ENCODE data around the gene NDUFC1. TPM values are rescaled to one million over a fixed set of nuclear protein-coding genes. Genes with fewer than 3 reads are reported as not detected.

The NDUFC1 gene
- polyA plus RNA-seq, 4 donors, result 90.9 to 194 (median 149) TPM

DNA sequence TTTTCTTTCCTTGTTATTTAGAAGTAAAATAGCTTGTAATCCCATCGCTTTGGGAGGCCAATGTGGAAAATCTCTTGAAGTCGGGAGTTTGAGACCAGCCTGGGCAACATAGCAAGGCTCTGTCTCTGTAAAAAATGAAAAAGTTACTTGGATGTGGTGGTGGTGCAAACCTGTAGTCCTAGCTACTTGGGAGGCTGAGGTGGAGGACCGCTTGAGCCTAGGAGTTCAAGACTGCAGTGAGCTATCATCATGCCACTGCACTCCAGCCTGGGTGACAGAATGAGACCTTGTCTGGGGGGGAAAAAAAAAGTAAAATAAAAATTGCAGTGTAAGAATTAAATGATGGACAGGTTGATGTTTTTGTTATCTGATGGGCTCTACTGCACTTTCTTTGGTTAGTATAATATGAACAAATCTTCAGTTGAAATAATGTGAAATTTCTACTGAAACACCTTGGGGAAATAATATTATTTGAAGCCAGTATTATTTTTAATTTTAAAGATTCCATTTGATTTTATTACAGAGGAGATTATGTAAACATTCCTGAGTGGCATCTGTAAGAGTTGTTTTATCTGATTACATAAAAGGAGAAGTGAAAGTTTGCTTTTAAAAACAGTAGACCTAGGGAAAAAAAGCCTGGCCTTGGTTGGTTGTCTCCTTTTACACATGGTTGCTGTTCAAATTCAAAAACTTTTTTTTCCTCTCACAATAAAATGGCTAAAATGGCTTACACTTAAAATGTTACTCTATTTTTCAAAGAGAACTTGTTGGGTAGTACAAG, 10.5 kb upstream of the NDUFC1 start:
- H3K9me3 ChIP-seq (ENCODE audit: control insufficient read depth in 2 of 2, insufficient read depth in 1 of 2, low read depth in 1 of 2, low read length in 1 of 2), result no peaks in the 10 kb centered on the region
- no peak overlapping the region for H3K27ac ChIP-seq (ENCODE audit: low read depth in 1 of 3, low read length in 2 of 3)
- DNase-seq, result no peak
- peaks cover 0 to 4% (median 0%) of the 10 kb centered on the region in 3 donors for H3K4me1 ChIP-seq (ENCODE audit: control insufficient read depth in 3 of 3, insufficient read depth in 2 of 3, low read depth in 1 of 3, low read length in 2 of 3)
- 91 to 96% (median 94%) methylated on average over 3 of the region's 3 CpGs for WGBS, 3 donors
- no peak for FAIRE-seq
- H3K4me3 ChIP-seq (ENCODE audit: low read depth in 1 of 3, low read length in 3 of 3), result no peak overlapping the region
- H3K27me3 ChIP-seq (ENCODE audit: control insufficient read depth in 3 of 3, insufficient read depth in 3 of 3, low read length in 3 of 3), result no peaks in the 10 kb centered on the region
- peaks cover 0 to 11% (median 0%) of the 10 kb centered on the region in 3 donors for H3K36me3 ChIP-seq (ENCODE audit: control insufficient read depth in 3 of 3, insufficient read depth in 2 of 3, low read depth in 1 of 3, low read length in 3 of 3)

GRCh38 chr4:139311909-139312308, 9.6 kb upstream of the NDUFC1 start:
- WGBS, 3 donors, result 78 to 81% (median 79%) methylated on average over 3 of the region's 3 CpGs
- Histone ChIP-seq H3K4me3 (ENCODE audit: low read depth in 1 of 3, low read length in 3 of 3) (no peak overlapping the region), H3K4me1 (ENCODE audit: control insufficient read depth in 3 of 3, insufficient read depth in 2 of 3, low read depth in 1 of 3, low read length in 2 of 3) (peaks cover 0 to 3% (median 0%) of the 10 kb centered on the region in 3 donors)

DNA sequence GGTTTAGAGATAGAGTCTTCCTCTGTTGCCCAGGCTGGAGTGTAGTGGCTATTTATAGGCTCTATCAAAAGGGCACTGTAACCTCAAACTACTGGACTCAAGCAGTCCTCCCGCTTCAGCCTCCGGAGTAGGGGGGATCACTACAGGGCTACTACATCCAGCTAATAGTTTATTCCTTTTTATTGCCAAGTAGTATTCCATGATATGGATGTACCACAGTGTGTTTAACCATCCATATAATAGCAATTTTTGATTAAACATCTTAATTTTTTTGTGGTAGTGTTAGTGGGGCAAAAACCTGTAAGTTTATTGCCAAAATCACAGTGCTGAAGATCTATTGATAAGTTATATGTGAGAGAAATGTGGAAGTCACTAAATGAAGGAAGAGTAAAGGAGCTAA, 2.6 kb upstream of the NDUFC1 start:
- DNase-seq (no peak), FAIRE-seq (no peak)
- Histone ChIP-seq H3K27ac (ENCODE audit: low read depth in 1 of 3, low read length in 2 of 3) (no peak overlapping the region), H3K9me3 (ENCODE audit: control insufficient read depth in 2 of 2, insufficient read depth in 1 of 2, low read depth in 1 of 2, low read length in 1 of 2) (peaks cover 0 to 3% of the 10 kb centered on the region in 2 donors), H3K27me3 (ENCODE audit: control insufficient read depth in 3 of 3, insufficient read depth in 3 of 3, low read length in 3 of 3) (no peaks in the 10 kb centered on the region), H3K36me3 (ENCODE audit: control insufficient read depth in 3 of 3, insufficient read depth in 2 of 3, low read depth in 1 of 3, low read length in 3 of 3) (peaks cover 0 to 23% (median 0%) of the 10 kb centered on the region in 3 donors), H3K4me3 (ENCODE audit: low read depth in 1 of 3, low read length in 3 of 3) (no peak overlapping the region), H3K4me1 (ENCODE audit: control insufficient read depth in 3 of 3, insufficient read depth in 2 of 3, low read depth in 1 of 3, low read length in 2 of 3) (peaks cover 0 to 4% (median 0%) of the 10 kb centered on the region in 3 donors)
- WGBS, 3 donors, result 97 to 98% (median 97%) methylated on average over 2 of the region's 2 CpGs

More at GRCh38 chr4:139311909-139312308, 9.6 kb upstream of the NDUFC1 start:
- H3K9me3 ChIP-seq (ENCODE audit: control insufficient read depth in 2 of 2, insufficient read depth in 1 of 2, low read depth in 1 of 2, low read length in 1 of 2), result no peaks in the 10 kb centered on the region
- H3K27me3 ChIP-seq (ENCODE audit: control insufficient read depth in 3 of 3, insufficient read depth in 3 of 3, low read length in 3 of 3), result no peaks in the 10 kb centered on the region
- H3K27ac ChIP-seq (ENCODE audit: low read depth in 1 of 3, low read length in 2 of 3), result no peak overlapping the region
- no peak for DNase-seq
- FAIRE-seq, result no peak
- H3K36me3 ChIP-seq (ENCODE audit: control insufficient read depth in 3 of 3, insufficient read depth in 2 of 3, low read depth in 1 of 3, low read length in 3 of 3), result peaks cover 0 to 15% (median 0%) of the 10 kb centered on the region in 3 donors

GRCh38 chr4:139301113-139301820, 1.0 kb downstream of the NDUFC1 start, which contains the start of gene NAA15:
Gene NAA15, plus strand, starts transcription at chr4:139301505. Its CDS starts 273 bp downstream, at chr4:139301778.
- DNase-seq, result peak; percentile 99
- Histone ChIP-seq H3K36me3 (ENCODE audit: control insufficient read depth in 3 of 3, insufficient read depth in 2 of 3, low read depth in 1 of 3, low read length in 3 of 3) (peaks cover 0 to 14% (median 0%) of the 10 kb centered on the region in 3 donors), H3K27me3 (ENCODE audit: control insufficient read depth in 3 of 3, insufficient read depth in 3 of 3, low read length in 3 of 3) (no peaks in the 10 kb centered on the region), H3K9me3 (ENCODE audit: control insufficient read depth in 2 of 2, insufficient read depth in 1 of 2, low read depth in 1 of 2, low read length in 1 of 2) (peaks cover 0 to 3% of the 10 kb centered on the region in 2 donors), H3K27ac (ENCODE audit: low read depth in 1 of 3, low read length in 2 of 3) (peak within 1 kb of the TSS; percentile 92 to 98 (median 95)), H3K4me1 (ENCODE audit: control insufficient read depth in 3 of 3, insufficient read depth in 2 of 3, low read depth in 1 of 3, low read length in 2 of 3) (peaks cover 0 to 4% (median 4%) of the 10 kb centered on the region in 3 donors), H3K4me3 (ENCODE audit: low read depth in 1 of 3, low read length in 3 of 3) (peak within 1 kb of the TSS; percentile 87 to 100 (median 87))
- no peak for FAIRE-seq
- 0% methylated on average over 60 to 61 of the region's 61 CpGs for WGBS, 3 donors

- peaks cover 0 to 10% (median 0%) of the 10 kb centered on the region in 3 donors for H3K36me3 ChIP-seq (ENCODE audit: control insufficient read depth in 3 of 3, insufficient read depth in 2 of 3, low read depth in 1 of 3, low read length in 3 of 3)
- peak overlapping the region; percentile 42 to 100 (median 87) for H3K4me3 ChIP-seq (ENCODE audit: low read depth in 1 of 3, low read length in 3 of 3)
- DNase-seq (peak; percentile 83 to 84), FAIRE-seq (no peak)
- H3K27ac ChIP-seq (ENCODE audit: low read depth in 1 of 3, low read length in 2 of 3), result peak overlapping the region; percentile 92 to 98 (median 95)
- H3K9me3 ChIP-seq (ENCODE audit: control insufficient read depth in 2 of 2, insufficient read depth in 1 of 2, low read depth in 1 of 2, low read length in 1 of 2), result peaks cover 0 to 3% of the 10 kb centered on the region in 2 donors
- 2 to 9% (median 2%) methylated on average over 16 of the region's 16 CpGs for WGBS, 3 donors
- no peaks in the 10 kb centered on the region for H3K27me3 ChIP-seq (ENCODE audit: control insufficient read depth in 3 of 3, insufficient read depth in 3 of 3, low read length in 3 of 3)
- peaks cover 0 to 6% (median 4%) of the 10 kb centered on the region in 3 donors for H3K4me1 ChIP-seq (ENCODE audit: control insufficient read depth in 3 of 3, insufficient read depth in 2 of 3, low read depth in 1 of 3, low read length in 2 of 3)
Measured at GRCh38 chr4:139300431-139301112, 1.7 kb downstream of the NDUFC1 start.

DNA sequence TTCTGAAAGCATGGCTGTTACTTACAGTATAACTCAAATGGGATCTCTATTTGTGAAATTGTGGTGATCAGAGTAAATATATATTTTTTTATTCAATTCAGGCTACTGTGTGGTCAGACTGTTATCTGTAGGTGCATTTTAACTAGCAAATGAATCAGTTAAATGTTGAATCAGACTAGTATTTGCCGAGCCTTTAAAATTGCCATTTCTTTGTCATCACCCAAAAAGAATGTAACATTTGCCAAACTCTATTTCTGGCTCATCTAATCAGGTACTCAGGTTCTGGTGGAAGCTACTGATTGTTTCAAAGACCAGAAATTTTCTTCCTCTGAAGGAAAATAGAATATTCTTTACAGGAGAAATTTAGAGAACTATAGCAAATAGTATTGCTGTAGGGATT, 2.7 kb downstream of the NDUFC1 start:
- peaks cover 0 to 6% (median 4%) of the 10 kb centered on the region in 3 donors for H3K4me1 ChIP-seq (ENCODE audit: control insufficient read depth in 3 of 3, insufficient read depth in 2 of 3, low read depth in 1 of 3, low read length in 2 of 3)
- WGBS, 3 donors, result 29 to 55% (median 42%) methylated on average over 1 of the region's 1 CpG
- FAIRE-seq, result no peak
- peak overlapping the region in 1 of 3 donors; percentile 5 for H3K4me3 ChIP-seq (ENCODE audit: low read depth in 1 of 3, low read length in 3 of 3)
- no peak overlapping the region for H3K27ac ChIP-seq (ENCODE audit: low read depth in 1 of 3, low read length in 2 of 3)
- H3K9me3 ChIP-seq (ENCODE audit: control insufficient read depth in 2 of 2, insufficient read depth in 1 of 2, low read depth in 1 of 2, low read length in 1 of 2), result no peaks in the 10 kb centered on the region
- H3K27me3 ChIP-seq (ENCODE audit: control insufficient read depth in 3 of 3, insufficient read depth in 3 of 3, low read length in 3 of 3), result no peaks in the 10 kb centered on the region
- no peak for DNase-seq
- H3K36me3 ChIP-seq (ENCODE audit: control insufficient read depth in 3 of 3, insufficient read depth in 2 of 3, low read depth in 1 of 3, low read length in 3 of 3), result peaks cover 0 to 4% (median 0%) of the 10 kb centered on the region in 3 donors

DNA sequence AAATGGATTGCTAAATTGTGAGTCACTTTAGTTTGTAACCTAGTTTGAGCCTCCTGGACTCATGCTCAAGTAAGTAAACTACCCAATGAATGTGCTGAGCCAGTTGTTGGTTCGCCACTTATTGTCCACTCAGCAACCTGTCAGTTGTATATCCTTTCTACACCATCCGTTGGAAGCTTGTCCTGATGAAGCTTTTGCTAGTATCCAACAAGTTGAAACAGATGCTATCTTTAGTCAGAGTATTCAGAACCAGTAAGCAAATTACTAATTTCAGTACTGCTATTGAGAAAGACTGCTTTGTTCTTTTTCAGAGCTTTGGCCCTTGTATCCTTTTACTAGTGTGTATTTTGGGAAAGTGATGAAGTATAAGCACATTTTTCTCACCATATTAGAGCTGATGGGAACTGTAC, 5.3 kb downstream of the NDUFC1 start:
- WGBS, 3 donors, result 81 to 88% (median 85%) methylated on average over 2 of the region's 2 CpGs
- Histone ChIP-seq H3K27ac (ENCODE audit: low read depth in 1 of 3, low read length in 2 of 3) (no peak overlapping the region), H3K4me1 (ENCODE audit: control insufficient read depth in 3 of 3, insufficient read depth in 2 of 3, low read depth in 1 of 3, low read length in 2 of 3) (peaks cover 0 to 6% (median 0%) of the 10 kb centered on the region in 3 donors), H3K36me3 (ENCODE audit: control insufficient read depth in 3 of 3, insufficient read depth in 2 of 3, low read depth in 1 of 3, low read length in 3 of 3) (peaks cover 0 to 9% (median 2%) of the 10 kb centered on the region in 3 donors), H3K4me3 (ENCODE audit: low read depth in 1 of 3, low read length in 3 of 3) (no peak overlapping the region), H3K9me3 (ENCODE audit: control insufficient read depth in 2 of 2, insufficient read depth in 1 of 2, low read depth in 1 of 2, low read length in 1 of 2) (no peaks in the 10 kb centered on the region), H3K27me3 (ENCODE audit: control insufficient read depth in 3 of 3, insufficient read depth in 3 of 3, low read length in 3 of 3) (no peaks in the 10 kb centered on the region)
- DNase-seq, result no peak
- no peak for FAIRE-seq

DNA sequence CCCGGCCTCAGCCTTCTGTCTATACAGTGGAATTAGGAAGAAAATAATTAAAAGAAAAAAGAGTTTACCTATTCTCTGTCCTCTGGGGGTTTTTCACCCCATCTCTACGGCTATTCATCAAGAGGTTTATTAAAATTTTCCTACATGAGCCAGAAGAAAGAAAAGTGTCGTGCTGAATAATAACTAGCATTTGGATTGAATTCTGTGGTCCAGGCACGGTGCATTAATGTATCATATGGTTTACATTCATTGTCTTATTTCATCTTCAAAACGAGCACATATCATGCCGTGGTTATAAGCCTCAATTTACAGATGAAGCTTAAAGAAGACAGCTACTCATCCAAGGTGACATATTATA, 6.4 kb downstream of the NDUFC1 start:
- Histone ChIP-seq H3K27ac (ENCODE audit: low read depth in 1 of 3, low read length in 2 of 3) (peak overlapping the region in 1 of 3 donors; percentile 89), H3K9me3 (ENCODE audit: control insufficient read depth in 2 of 2, insufficient read depth in 1 of 2, low read depth in 1 of 2, low read length in 1 of 2) (no peaks in the 10 kb centered on the region), H3K4me1 (ENCODE audit: control insufficient read depth in 3 of 3, insufficient read depth in 2 of 3, low read depth in 1 of 3, low read length in 2 of 3) (peaks cover 0 to 6% (median 0%) of the 10 kb centered on the region in 3 donors), H3K27me3 (ENCODE audit: control insufficient read depth in 3 of 3, insufficient read depth in 3 of 3, low read length in 3 of 3) (no peaks in the 10 kb centered on the region), H3K4me3 (ENCODE audit: low read depth in 1 of 3, low read length in 3 of 3) (peak overlapping the region in 2 of 3 donors; percentile 74 to 87), H3K36me3 (ENCODE audit: control insufficient read depth in 3 of 3, insufficient read depth in 2 of 3, low read depth in 1 of 3, low read length in 3 of 3) (peaks cover 2 to 16% (median 4%) of the 10 kb centered on the region in 3 donors)
- DNase-seq, result no peak
- WGBS, 3 donors, result 7 to 19% (median 12%) methylated on average over 6 of the region's 6 CpGs
- no peak for FAIRE-seq
